Measurements from ENCODE around the gene GPR32.
"Not testable (repeated sequence)": the region's sequence is repeated elsewhere in the genome, so short reads cannot be mapped to it uniquely, and the experiment has no call there.

GPR32 gene

GRCh38 chr19:50729894-50730293 lies 40.4 kb upstream of the GPR32 start:
- Histone ChIP-seq H3K36me3 (ENCODE audit: control insufficient read depth, insufficient read depth, low read length) (no peaks in the 10 kb centered on the region), H3K9me3 (ENCODE audit: control insufficient read depth, insufficient read depth, low read length) (no peaks in the 10 kb centered on the region), H3K27me3 (ENCODE audit: control insufficient read depth, insufficient read depth, low read length) (peaks cover 26% of the 10 kb centered on the region), H3K4me1 (ENCODE audit: control insufficient read depth, insufficient read depth, low read length) (peaks cover 2% of the 10 kb centered on the region), H3K4me3 (ENCODE audit: low read depth, low read length) (no peak overlapping the region), H3K9ac (ENCODE audit: low read depth, low read length) (no peak overlapping the region)

GRCh38 chr19:50735869-50736268 lies 34.4 kb upstream of the GPR32 start:
- no peak overlapping the region for H3K4me3 ChIP-seq (ENCODE audit: low read depth, low read length)
- no peaks in the 10 kb centered on the region for H3K36me3 ChIP-seq (ENCODE audit: control insufficient read depth, insufficient read depth, low read length)
- H3K9ac ChIP-seq (ENCODE audit: low read depth, low read length): no peak overlapping the region
- H3K4me1 ChIP-seq (ENCODE audit: control insufficient read depth, insufficient read depth, low read length): no peaks in the 10 kb centered on the region
- no peaks in the 10 kb centered on the region for H3K9me3 ChIP-seq (ENCODE audit: control insufficient read depth, insufficient read depth, low read length)
- H3K27me3 ChIP-seq (ENCODE audit: control insufficient read depth, insufficient read depth, low read length): peaks cover 6% of the 10 kb centered on the region

- Histone ChIP-seq H3K9ac (ENCODE audit: low read depth, low read length) (no peak overlapping the region), H3K9me3 (ENCODE audit: control insufficient read depth, insufficient read depth, low read length) (no peaks in the 10 kb centered on the region), H3K27me3 (ENCODE audit: control insufficient read depth, insufficient read depth, low read length) (peaks cover 6% of the 10 kb centered on the region), H3K4me1 (ENCODE audit: control insufficient read depth, insufficient read depth, low read length) (no peaks in the 10 kb centered on the region), H3K4me3 (ENCODE audit: low read depth, low read length) (no peak overlapping the region), H3K36me3 (ENCODE audit: control insufficient read depth, insufficient read depth, low read length) (no peaks in the 10 kb centered on the region)
These were observed 33.9 kb upstream of the GPR32 start for GRCh38 chr19:50736338-50736737.

- Histone ChIP-seq H3K9ac (ENCODE audit: low read depth, low read length) (no peak overlapping the region), H3K4me3 (ENCODE audit: low read depth, low read length) (no peak overlapping the region), H3K4me1 (ENCODE audit: control insufficient read depth, insufficient read depth, low read length) (no peaks in the 10 kb centered on the region), H3K9me3 (ENCODE audit: control insufficient read depth, insufficient read depth, low read length) (no peaks in the 10 kb centered on the region), H3K36me3 (ENCODE audit: control insufficient read depth, insufficient read depth, low read length) (no peaks in the 10 kb centered on the region), H3K27me3 (ENCODE audit: control insufficient read depth, insufficient read depth, low read length) (peaks cover 6% of the 10 kb centered on the region)
These were observed 30.9 kb upstream of the GPR32 start for GRCh38 chr19:50739132-50739913.

- H3K9ac ChIP-seq (ENCODE audit: low read depth, low read length): no peak overlapping the region
- peaks cover 6% of the 10 kb centered on the region for H3K27me3 ChIP-seq (ENCODE audit: control insufficient read depth, insufficient read depth, low read length)
- no peaks in the 10 kb centered on the region for H3K4me1 ChIP-seq (ENCODE audit: control insufficient read depth, insufficient read depth, low read length)
- no peaks in the 10 kb centered on the region for H3K9me3 ChIP-seq (ENCODE audit: control insufficient read depth, insufficient read depth, low read length)
- no peak overlapping the region for H3K4me3 ChIP-seq (ENCODE audit: low read depth, low read length)
- H3K36me3 ChIP-seq (ENCODE audit: control insufficient read depth, insufficient read depth, low read length): no peaks in the 10 kb centered on the region
These were observed 30.3 kb upstream of the GPR32 start for GRCh38 chr19:50739914-50740426.

GRCh38 chr19:50741179-50741933 lies 28.9 kb upstream of the GPR32 start:
- H3K27me3 ChIP-seq (ENCODE audit: control insufficient read depth, insufficient read depth, low read length): peaks cover 6% of the 10 kb centered on the region
- no peaks in the 10 kb centered on the region for H3K9me3 ChIP-seq (ENCODE audit: control insufficient read depth, insufficient read depth, low read length)
- H3K4me3 ChIP-seq (ENCODE audit: low read depth, low read length): no peak overlapping the region
- no peak overlapping the region for H3K9ac ChIP-seq (ENCODE audit: low read depth, low read length)
- H3K4me1 ChIP-seq (ENCODE audit: control insufficient read depth, insufficient read depth, low read length): no peaks in the 10 kb centered on the region
- no peaks in the 10 kb centered on the region for H3K36me3 ChIP-seq (ENCODE audit: control insufficient read depth, insufficient read depth, low read length)

GRCh38 chr19:50743537-50743936 lies 26.7 kb upstream of the GPR32 start:
- no peaks in the 10 kb centered on the region for H3K9me3 ChIP-seq (ENCODE audit: control insufficient read depth, insufficient read depth, low read length)
- peaks cover 6% of the 10 kb centered on the region for H3K27me3 ChIP-seq (ENCODE audit: control insufficient read depth, insufficient read depth, low read length)
- H3K4me1 ChIP-seq (ENCODE audit: control insufficient read depth, insufficient read depth, low read length): no peaks in the 10 kb centered on the region
- no peaks in the 10 kb centered on the region for H3K36me3 ChIP-seq (ENCODE audit: control insufficient read depth, insufficient read depth, low read length)
- H3K4me3 ChIP-seq (ENCODE audit: low read depth, low read length): no peak overlapping the region
- no peak overlapping the region for H3K9ac ChIP-seq (ENCODE audit: low read depth, low read length)

- Histone ChIP-seq H3K9me3 (ENCODE audit: control insufficient read depth, insufficient read depth, low read length) (no peaks in the 10 kb centered on the region), H3K36me3 (ENCODE audit: control insufficient read depth, insufficient read depth, low read length) (no peaks in the 10 kb centered on the region), H3K9ac (ENCODE audit: low read depth, low read length) (no peak overlapping the region), H3K27me3 (ENCODE audit: control insufficient read depth, insufficient read depth, low read length) (no peaks in the 10 kb centered on the region), H3K4me3 (ENCODE audit: low read depth, low read length) (no peak overlapping the region), H3K4me1 (ENCODE audit: control insufficient read depth, insufficient read depth, low read length) (no peaks in the 10 kb centered on the region)
These were observed 25.0 kb upstream of the GPR32 start for GRCh38 chr19:50745221-50745620.

GRCh38 chr19:50747141-50747540 lies 23.1 kb upstream of the GPR32 start:
- H3K36me3 ChIP-seq (ENCODE audit: control insufficient read depth, insufficient read depth, low read length); H3K9ac ChIP-seq (ENCODE audit: low read depth, low read length); H3K4me1 ChIP-seq (ENCODE audit: control insufficient read depth, insufficient read depth, low read length); H3K9me3 ChIP-seq (ENCODE audit: control insufficient read depth, insufficient read depth, low read length); H3K4me3 ChIP-seq (ENCODE audit: low read depth, low read length); H3K27me3 ChIP-seq (ENCODE audit: control insufficient read depth, insufficient read depth, low read length): not testable (repeated sequence)

GRCh38 chr19:50749490-50749889 lies 20.8 kb upstream of the GPR32 start:
- H3K36me3 ChIP-seq (ENCODE audit: control insufficient read depth, insufficient read depth, low read length): no peaks in the 10 kb centered on the region
- H3K27me3 ChIP-seq (ENCODE audit: control insufficient read depth, insufficient read depth, low read length): no peaks in the 10 kb centered on the region
- H3K9ac ChIP-seq (ENCODE audit: low read depth, low read length): no peak overlapping the region
- no peak overlapping the region for H3K4me3 ChIP-seq (ENCODE audit: low read depth, low read length)
- no peaks in the 10 kb centered on the region for H3K9me3 ChIP-seq (ENCODE audit: control insufficient read depth, insufficient read depth, low read length)
- no peaks in the 10 kb centered on the region for H3K4me1 ChIP-seq (ENCODE audit: control insufficient read depth, insufficient read depth, low read length)

GRCh38 chr19:50750010-50750409 lies 20.3 kb upstream of the GPR32 start:
- no peak overlapping the region for H3K9ac ChIP-seq (ENCODE audit: low read depth, low read length)

GRCh38 chr19:50753879-50754278 lies 16.4 kb upstream of the GPR32 start:
- Histone ChIP-seq H3K27me3 (ENCODE audit: control insufficient read depth, insufficient read depth, low read length) (no peaks in the 10 kb centered on the region), H3K9ac (ENCODE audit: low read depth, low read length) (no peak overlapping the region), H3K36me3 (ENCODE audit: control insufficient read depth, insufficient read depth, low read length) (no peaks in the 10 kb centered on the region), H3K4me3 (ENCODE audit: low read depth, low read length) (no peak overlapping the region), H3K4me1 (ENCODE audit: control insufficient read depth, insufficient read depth, low read length) (no peaks in the 10 kb centered on the region), H3K9me3 (ENCODE audit: control insufficient read depth, insufficient read depth, low read length) (no peaks in the 10 kb centered on the region)

More at GRCh38 chr19:50750010-50750409, 20.3 kb upstream of the GPR32 start:
- H3K36me3 ChIP-seq (ENCODE audit: control insufficient read depth, insufficient read depth, low read length): no peaks in the 10 kb centered on the region
- no peaks in the 10 kb centered on the region for H3K4me1 ChIP-seq (ENCODE audit: control insufficient read depth, insufficient read depth, low read length)
- H3K27me3 ChIP-seq (ENCODE audit: control insufficient read depth, insufficient read depth, low read length): no peaks in the 10 kb centered on the region
- no peak overlapping the region for H3K4me3 ChIP-seq (ENCODE audit: low read depth, low read length)
- H3K9me3 ChIP-seq (ENCODE audit: control insufficient read depth, insufficient read depth, low read length): no peaks in the 10 kb centered on the region

Measured in iPS-15b (cell line).